HepG2 (cell line): ENCODE data around the gene CDK5RAP2. TPM values are rescaled to one million over a fixed set of nuclear protein-coding genes. Genes with fewer than 3 reads are reported as not detected.
A peak's percentile ranks its signal among the peaks of the same experiment; 100 is the strongest.

Experiments used
- CCDC6 ChIP-seq: sonication (generic); formaldehyde crosslinking; IDR thresholded peaks from 2 replicates; pipeline ENCODE4 v1.8.1; 2022; ENCODE audit warnings: mild to moderate bottlenecking, missing genetic modification reagents, moderate library complexity
- KLF6 ChIP-seq: IDR thresholded peaks from 2 replicates; pipeline ENCODE4 v1.8.0; 2016; ENCODE audit warnings: missing biosample characterization, missing genetic modification reagents
- KMT2A ChIP-seq: sonication (generic); formaldehyde crosslinking; IDR thresholded peaks from 2 replicates; pipeline ENCODE4 v1.4.0; 2020; ENCODE audit warnings: missing genetic modification reagents
- MYC ChIP-seq: sonication (generic); formaldehyde crosslinking; IDR thresholded peaks from 2 replicates; pipeline ENCODE4 v1.9.0; 2021; ENCODE audit warnings: missing genetic modification reagents, borderline replicate concordance
- NFRKB ChIP-seq: fragments of 450-650 bp; IDR thresholded peaks from 2 replicates; pipeline ENCODE4 v1.6.1; 2017
- RCOR2 ChIP-seq: IDR thresholded peaks from 2 replicates; pipeline ENCODE4 v1.6.1; 2016; ENCODE audit warnings: missing biosample characterization, missing genetic modification reagents
- SAFB2 ChIP-seq: sonication (generic); formaldehyde crosslinking; IDR thresholded peaks from 2 replicates; pipeline ENCODE4 v1.5.1; 2020; ENCODE audit warnings: missing genetic modification reagents, low read depth, mild to moderate bottlenecking, borderline replicate concordance
- TCF7L2 ChIP-seq: IDR thresholded peaks from 2 replicates; pipeline ENCODE4 v1.6.1; 2011; ENCODE audit warnings: mild to moderate bottlenecking, low read depth, low read length, moderate library complexity
- ZBTB21 ChIP-seq: sonication (generic); formaldehyde crosslinking; IDR thresholded peaks from 2 replicates; pipeline ENCODE4 v1.4.0; 2020; ENCODE audit warnings: missing genetic modification reagents
- ZEB1 ChIP-seq: IDR thresholded peaks from 2 replicates; pipeline ENCODE4 v1.6.1; 2012; ENCODE audit warnings: mild to moderate bottlenecking, low read depth, inconsistent platforms; ENCODE audit not compliant: insufficient replicate concordance
- ZFP62 ChIP-seq: sonication (generic); formaldehyde crosslinking; IDR thresholded peaks from 2 replicates; pipeline ENCODE4 v1.4.0; 2020; ENCODE audit warnings: missing genetic modification reagents
- ZNF616 ChIP-seq: sonication (generic); formaldehyde crosslinking; IDR thresholded peaks from 2 replicates; pipeline ENCODE4 v1.5.0; 2020; ENCODE audit warnings: low read depth, mild to moderate bottlenecking, missing genetic modification reagents
- ZNF747 ChIP-seq: sonication (generic); formaldehyde crosslinking; IDR thresholded peaks from 2 replicates; pipeline ENCODE4 v1.8.1; 2023; ENCODE audit warnings: missing genetic modification reagents, mild to moderate bottlenecking, borderline replicate concordance
- ZNF749 ChIP-seq: sonication (generic); formaldehyde crosslinking; IDR thresholded peaks from 2 replicates; pipeline ENCODE4 v1.8.0; 2022; ENCODE audit warnings: mild to moderate bottlenecking, missing genetic modification reagents, moderate library complexity, borderline replicate concordance
- ZNF883 ChIP-seq: sonication (generic); formaldehyde crosslinking; IDR thresholded peaks from 2 replicates; pipeline ENCODE4 v1.5.1; 2020; ENCODE audit warnings: mild to moderate bottlenecking, missing genetic modification reagents; ENCODE audit errors: not compliant biosample characterization
- polyA plus RNA-seq, 8 experiments: library from polyadenylated mRNA; depleted of rRNA in 3 of 8; stranded (reverse) in 7 of 8; unstranded in 1 of 8; fragments of >200 nt; fragmentation: Illumina TruSeq in 4 of 8; extraction: Trizol in 4 of 8; gene quantifications; 2 replicates each; pipeline versions ENCODE4 v1.2.1 to v1.2.3, GENCODE V29; 2011 to 2016; ENCODE audit warnings: low read depth in 4 of 8, missing spikeins in 1 of 8, mixed read lengths in 1 of 8; ENCODE audit not compliant: insufficient read depth in 1 of 8
- total RNA-seq, 5 experiments: library from RNA; depleted of rRNA; stranded (reverse); fragments of >200 nt; fragmentation: Illumina TruSeq; extraction: Trizol; gene quantifications; 2 replicates each; pipeline ENCODE4 v1.2.3, GENCODE V29; 2016; ENCODE audit warnings: low read depth in 1 of 5
- TF ChIP-seq, protein P1 (sequence below): IDR thresholded peaks from 2 replicates; pipeline ENCODE4 v1.6.1; 2016; ENCODE audit warnings: low read depth, control low read depth
- TF ChIP-seq, protein P2 (sequence below): IDR thresholded peaks from 2 replicates; pipeline ENCODE4 v1.6.1; 2012; ENCODE audit warnings: low read length, improper control_type of control experiment
- TF ChIP-seq, protein P3 (sequence below): sonication (generic); formaldehyde crosslinking; IDR thresholded peaks from 2 replicates; pipeline ENCODE4 v1.5.0; 2020; ENCODE audit warnings: missing genetic modification reagents
- TF ChIP-seq, protein P4 (sequence below): sonication (generic); formaldehyde crosslinking; IDR thresholded peaks from 2 replicates; pipeline ENCODE4 v1.8.1; 2023; ENCODE audit warnings: missing genetic modification reagents, inconsistent platforms, borderline replicate concordance
- TF ChIP-seq, protein P5 (sequence below): sonication (generic); formaldehyde crosslinking; conservative IDR thresholded peaks from 2 replicates; pipeline ENCODE4 v1.8.0; 2022; ENCODE audit warnings: missing genetic modification reagents

Gene CDK5RAP2
- total and polyA plus RNA-seq, 2 of the 13 experiments (the other 11 are each of a cell fraction or from before 2014, with no cell fraction given), result 31.8 to 42.2 TPM

DNA sequence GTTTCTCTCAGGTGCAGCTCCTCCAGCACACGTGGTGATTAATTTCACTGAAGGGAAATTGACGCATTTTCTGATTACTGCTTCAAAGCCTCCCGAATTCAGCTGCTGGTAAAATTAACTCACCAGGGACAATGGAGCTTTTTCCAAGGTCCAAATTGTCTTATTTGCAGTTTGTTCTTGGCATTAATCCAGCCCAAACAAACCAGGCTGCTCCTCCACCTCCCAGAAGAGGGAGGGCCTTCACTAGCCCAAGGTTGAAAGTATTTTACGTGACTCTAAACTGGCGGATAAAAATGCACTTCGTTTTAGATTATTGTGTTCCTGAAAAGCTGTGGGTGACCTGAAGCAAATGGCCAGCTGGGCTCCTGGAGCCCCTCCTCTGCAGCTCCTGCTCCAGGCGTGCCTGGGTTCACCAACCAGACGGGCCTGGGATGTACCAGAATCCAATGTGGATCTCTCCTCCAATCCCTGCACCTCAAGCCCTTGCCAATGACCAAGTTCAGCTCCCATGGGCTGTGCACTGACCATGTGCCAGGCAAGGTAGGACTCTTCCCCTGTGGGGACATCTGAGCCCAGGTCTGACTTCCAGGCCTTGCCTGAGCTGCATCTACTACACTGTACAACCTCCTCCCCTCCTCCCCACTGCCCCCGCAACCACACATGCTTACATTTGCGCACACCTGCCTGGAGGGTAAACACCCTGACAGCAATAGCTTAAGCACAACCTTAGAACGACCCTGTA lies 193.4 kb downstream of the CDK5RAP2 start (continued):
- TF ChIP-seq, protein P1, sequence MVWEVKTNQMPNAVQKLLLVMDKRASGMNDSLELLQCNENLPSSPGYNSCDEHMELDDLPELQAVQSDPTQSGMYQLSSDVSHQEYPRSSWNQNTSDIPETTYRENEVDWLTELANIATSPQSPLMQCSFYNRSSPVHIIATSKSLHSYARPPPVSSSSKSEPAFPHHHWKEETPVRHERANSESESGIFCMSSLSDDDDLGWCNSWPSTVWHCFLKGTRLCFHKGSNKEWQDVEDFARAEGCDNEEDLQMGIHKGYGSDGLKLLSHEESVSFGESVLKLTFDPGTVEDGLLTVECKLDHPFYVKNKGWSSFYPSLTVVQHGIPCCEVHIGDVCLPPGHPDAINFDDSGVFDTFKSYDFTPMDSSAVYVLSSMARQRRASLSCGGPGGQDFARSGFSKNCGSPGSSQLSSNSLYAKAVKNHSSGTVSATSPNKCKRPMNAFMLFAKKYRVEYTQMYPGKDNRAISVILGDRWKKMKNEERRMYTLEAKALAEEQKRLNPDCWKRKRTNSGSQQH (CRISPR knock-in tag), result no peak
- TF ChIP-seq, protein P2, sequence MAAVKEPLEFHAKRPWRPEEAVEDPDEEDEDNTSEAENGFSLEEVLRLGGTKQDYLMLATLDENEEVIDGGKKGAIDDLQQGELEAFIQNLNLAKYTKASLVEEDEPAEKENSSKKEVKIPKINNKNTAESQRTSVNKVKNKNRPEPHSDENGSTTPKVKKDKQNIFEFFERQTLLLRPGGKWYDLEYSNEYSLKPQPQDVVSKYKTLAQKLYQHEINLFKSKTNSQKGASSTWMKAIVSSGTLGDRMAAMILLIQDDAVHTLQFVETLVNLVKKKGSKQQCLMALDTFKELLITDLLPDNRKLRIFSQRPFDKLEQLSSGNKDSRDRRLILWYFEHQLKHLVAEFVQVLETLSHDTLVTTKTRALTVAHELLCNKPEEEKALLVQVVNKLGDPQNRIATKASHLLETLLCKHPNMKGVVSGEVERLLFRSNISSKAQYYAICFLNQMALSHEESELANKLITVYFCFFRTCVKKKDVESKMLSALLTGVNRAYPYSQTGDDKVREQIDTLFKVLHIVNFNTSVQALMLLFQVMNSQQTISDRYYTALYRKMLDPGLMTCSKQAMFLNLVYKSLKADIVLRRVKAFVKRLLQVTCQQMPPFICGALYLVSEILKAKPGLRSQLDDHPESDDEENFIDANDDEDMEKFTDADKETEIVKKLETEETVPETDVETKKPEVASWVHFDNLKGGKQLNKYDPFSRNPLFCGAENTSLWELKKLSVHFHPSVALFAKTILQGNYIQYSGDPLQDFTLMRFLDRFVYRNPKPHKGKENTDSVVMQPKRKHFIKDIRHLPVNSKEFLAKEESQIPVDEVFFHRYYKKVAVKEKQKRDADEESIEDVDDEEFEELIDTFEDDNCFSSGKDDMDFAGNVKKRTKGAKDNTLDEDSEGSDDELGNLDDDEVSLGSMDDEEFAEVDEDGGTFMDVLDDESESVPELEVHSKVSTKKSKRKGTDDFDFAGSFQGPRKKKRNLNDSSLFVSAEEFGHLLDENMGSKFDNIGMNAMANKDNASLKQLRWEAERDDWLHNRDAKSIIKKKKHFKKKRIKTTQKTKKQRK, result no peak
- no peak for TF ChIP-seq SAFB2 (CRISPR knock-in tag)
- no peak for TF ChIP-seq KMT2A (CRISPR knock-in tag)
- TF ChIP-seq TCF7L2, result no peak
- TF ChIP-seq ZNF747 (CRISPR knock-in tag), result no peak
- no peak for TF ChIP-seq ZBTB21 (CRISPR knock-in tag)
- TF ChIP-seq MYC (CRISPR knock-in tag), result no peak; the same call in 1 of the 2 replicates
- no peak for TF ChIP-seq KLF6 (CRISPR knock-in tag)
- TF ChIP-seq CCDC6 (CRISPR knock-in tag), result no peak
- no peak for TF ChIP-seq ZEB1
- no peak for TF ChIP-seq NFRKB
- no peak for TF ChIP-seq ZNF883
- TF ChIP-seq, protein P3, sequence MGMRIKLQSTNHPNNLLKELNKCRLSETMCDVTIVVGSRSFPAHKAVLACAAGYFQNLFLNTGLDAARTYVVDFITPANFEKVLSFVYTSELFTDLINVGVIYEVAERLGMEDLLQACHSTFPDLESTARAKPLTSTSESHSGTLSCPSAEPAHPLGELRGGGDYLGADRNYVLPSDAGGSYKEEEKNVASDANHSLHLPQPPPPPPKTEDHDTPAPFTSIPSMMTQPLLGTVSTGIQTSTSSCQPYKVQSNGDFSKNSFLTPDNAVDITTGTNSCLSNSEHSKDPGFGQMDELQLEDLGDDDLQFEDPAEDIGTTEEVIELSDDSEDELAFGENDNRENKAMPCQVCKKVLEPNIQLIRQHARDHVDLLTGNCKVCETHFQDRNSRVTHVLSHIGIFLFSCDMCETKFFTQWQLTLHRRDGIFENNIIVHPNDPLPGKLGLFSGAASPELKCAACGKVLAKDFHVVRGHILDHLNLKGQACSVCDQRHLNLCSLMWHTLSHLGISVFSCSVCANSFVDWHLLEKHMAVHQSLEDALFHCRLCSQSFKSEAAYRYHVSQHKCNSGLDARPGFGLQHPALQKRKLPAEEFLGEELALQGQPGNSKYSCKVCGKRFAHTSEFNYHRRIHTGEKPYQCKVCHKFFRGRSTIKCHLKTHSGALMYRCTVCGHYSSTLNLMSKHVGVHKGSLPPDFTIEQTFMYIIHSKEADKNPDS (CRISPR knock-in tag), result 0 out of 2 replicates have a peak, but pooled peaks have one; percentile 59
- TF ChIP-seq, protein P4, sequence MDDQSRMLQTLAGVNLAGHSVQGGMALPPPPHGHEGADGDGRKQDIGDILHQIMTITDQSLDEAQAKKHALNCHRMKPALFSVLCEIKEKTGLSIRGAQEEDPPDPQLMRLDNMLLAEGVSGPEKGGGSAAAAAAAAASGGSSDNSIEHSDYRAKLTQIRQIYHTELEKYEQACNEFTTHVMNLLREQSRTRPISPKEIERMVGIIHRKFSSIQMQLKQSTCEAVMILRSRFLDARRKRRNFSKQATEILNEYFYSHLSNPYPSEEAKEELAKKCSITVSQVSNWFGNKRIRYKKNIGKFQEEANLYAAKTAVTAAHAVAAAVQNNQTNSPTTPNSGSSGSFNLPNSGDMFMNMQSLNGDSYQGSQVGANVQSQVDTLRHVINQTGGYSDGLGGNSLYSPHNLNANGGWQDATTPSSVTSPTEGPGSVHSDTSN (CRISPR knock-in tag), result no peak
- TF ChIP-seq RCOR2, result no peak
- no peak for TF ChIP-seq ZNF616 (CRISPR knock-in tag)
- no peak for TF ChIP-seq ZFP62 (CRISPR knock-in tag)
- TF ChIP-seq, protein P5, sequence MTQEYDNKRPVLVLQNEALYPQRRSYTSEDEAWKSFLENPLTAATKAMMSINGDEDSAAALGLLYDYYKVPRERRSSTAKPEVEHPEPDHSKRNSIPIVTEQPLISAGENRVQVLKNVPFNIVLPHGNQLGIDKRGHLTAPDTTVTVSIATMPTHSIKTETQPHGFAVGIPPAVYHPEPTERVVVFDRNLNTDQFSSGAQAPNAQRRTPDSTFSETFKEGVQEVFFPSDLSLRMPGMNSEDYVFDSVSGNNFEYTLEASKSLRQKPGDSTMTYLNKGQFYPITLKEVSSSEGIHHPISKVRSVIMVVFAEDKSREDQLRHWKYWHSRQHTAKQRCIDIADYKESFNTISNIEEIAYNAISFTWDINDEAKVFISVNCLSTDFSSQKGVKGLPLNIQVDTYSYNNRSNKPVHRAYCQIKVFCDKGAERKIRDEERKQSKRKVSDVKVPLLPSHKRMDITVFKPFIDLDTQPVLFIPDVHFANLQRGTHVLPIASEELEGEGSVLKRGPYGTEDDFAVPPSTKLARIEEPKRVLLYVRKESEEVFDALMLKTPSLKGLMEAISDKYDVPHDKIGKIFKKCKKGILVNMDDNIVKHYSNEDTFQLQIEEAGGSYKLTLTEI, result no peak
- no peak for TF ChIP-seq ZNF749
